Non-pigmented ciliary epithelial cell (primary cell): ENCODE results near the gene NOTCH4.
"Not testable (repeated sequence)": the region's sequence is repeated elsewhere in the genome, so short reads cannot be mapped to it uniquely, and the experiment has no call there.

Experiments used
- DNase-seq: peaks from one replicate; pipeline ENCODE4 v3.0.0-alpha.2; 2010; ENCODE audit warnings: low read depth

Gene NOTCH4

DNA sequence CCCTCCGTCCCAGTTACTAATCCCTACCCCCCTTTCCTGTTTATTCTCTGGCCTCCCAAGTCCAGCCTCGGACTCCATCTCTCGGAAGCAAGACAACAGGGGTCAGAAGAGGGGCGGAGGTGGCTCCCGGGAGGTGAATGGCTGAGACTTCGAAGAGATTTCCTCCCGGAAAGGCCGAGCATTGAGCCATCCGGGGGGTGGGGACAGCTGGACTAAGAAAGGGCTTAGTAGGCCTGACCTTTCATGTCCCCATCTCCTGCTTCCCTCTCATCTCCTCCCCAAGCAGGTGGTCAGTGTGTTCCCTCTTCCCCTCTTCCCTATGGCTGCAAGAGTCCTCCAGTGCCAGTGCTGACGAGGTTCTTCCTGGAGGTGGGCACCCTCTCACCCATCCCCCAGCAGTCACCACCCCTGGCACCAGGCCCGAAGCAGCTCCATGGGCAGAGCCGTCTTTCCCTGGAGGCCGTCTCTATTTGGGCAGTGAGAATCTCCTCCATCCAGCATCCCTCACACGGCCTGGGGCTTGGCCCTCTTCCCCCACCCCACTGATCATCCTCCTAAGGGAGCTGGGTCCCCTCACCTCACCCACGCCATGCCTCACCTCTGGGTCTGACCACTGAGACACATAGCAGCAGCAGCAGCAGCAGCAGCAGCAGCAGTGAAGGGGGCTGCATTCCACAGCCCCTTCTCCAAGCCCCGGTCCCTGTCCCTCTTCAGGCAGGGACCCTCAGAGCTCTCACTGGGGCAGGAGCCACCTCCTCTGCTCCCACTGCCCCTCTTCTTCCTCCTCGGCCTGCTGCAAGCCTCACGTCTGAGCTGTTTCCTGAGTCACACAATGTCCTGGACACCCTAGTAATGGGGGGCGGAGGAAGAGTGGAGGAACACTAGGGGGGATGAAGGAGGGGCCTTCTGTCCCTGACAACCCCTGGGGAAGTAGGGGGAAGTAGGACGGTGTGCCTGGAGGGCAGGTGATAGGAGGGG lies at the start of gene NOTCH4:
Gene NOTCH4 (minus strand): TSS at position 810 of the 978 bp plus-strand sequence. CDS start 139 bp downstream, at position 671.
- no peak for DNase-seq

GRCh38 chr6:32271429-32271828 lies 47.6 kb upstream of the NOTCH4 start:
- DNase-seq, result no peak

GRCh38 chr6:32268459-32268858 lies 44.6 kb upstream of the NOTCH4 start:
- not testable (repeated sequence) for DNase-seq

GRCh38 chr6:32267035-32267434 lies 43.2 kb upstream of the NOTCH4 start:
- DNase-seq, result no peak

DNA sequence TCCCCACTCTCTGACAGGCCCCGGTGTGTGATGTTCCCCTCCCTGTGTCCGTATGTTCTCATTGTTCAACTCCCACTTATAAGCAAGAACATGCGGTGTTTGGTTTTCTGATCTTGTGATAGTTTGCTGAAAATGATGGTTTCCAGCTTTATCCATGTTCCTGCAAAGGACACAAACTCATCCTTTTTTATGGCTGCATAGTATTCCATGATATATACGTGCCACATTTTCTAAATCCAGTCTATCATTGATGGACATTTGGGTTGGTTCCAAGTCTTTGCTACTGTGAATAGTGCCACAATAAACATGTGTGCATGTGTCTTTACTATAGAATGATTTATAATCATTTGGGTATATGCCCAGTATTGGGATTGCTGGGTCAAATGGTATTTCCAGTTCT lies 33.4 kb upstream of the NOTCH4 start:
- DNase-seq, result not testable (repeated sequence)

GRCh38 chr6:32255199-32256153 lies 31.6 kb upstream of the NOTCH4 start:
- DNase-seq, result peak; percentile 85

DNA sequence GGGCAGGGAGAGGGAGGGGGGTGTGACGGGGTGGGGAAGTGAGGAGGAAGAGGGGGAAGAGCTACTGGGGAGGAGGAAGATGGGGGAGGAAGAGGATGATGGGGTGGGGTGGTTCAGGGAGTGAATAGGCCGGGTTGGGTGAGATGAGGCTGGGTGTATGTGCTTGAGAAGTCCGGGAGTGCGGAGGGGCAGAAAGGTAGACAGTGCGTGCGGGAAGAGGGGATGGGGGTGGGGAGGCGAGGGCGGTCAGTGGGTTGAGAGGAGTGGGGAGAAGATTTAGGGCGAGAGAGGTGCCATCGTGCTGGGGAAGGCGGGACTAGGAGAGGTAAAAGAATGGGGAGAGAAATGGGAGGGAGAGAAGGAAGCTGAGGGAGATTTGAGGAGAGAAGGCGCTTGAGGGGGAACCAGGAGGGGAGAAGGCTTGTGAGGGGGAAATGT lies 30.9 kb upstream of the NOTCH4 start:
- no peak for DNase-seq

DNA sequence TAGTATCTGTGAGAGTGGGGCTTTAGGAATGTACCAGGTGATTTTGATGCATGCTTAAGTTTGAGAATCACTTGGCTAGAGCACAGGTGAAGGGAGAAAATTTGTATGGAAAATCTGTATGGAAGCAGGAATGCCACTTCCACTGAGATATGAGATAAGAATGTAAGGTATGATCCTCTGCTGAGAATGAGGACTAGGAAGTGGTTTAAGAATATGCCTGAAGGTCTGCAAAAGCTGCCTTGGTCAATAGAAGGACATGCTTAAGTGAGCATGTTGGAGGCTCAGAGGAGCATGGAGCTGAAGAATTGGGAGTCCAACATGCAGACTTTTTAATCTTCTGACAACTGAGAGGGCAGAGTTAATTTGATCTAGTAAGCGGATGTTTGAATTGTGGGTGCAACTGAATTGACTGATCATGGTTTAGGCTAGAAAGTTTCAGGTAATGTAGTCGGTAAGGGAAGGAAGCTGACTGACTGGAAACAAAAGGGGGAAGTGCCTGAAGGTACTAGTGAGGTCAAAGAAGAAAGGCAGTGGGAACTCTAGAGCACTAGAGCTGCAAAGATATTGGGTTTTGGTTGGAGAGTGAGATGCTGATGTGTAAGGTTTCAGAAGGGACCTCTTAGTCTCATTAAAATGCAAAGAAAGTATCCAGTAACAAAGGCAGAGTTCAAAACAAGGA lies 28.6 kb upstream of the NOTCH4 start:
- no peak for DNase-seq

DNA sequence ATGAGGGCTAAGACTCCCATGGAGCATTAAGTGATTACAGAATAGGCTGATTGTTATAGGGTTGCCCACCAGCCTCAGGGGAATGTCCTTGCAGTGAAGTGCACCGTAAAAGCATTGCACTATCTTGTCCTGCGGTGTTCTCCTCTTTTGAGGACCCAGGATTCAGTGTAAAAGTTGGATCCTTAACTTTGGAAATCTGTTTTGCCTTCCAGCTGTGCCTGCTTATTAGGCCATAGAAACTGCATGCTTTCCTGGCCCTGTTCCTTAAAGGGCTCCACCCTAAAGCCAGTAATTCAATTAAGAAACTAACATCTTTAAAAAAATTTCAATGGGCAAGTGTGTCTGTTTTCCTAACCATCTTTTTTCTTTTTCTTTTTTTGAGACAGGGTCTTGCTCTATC lies 25.4 kb upstream of the NOTCH4 start:
- DNase-seq, result no peak

GRCh38 chr6:32247401-32247800 lies 23.5 kb upstream of the NOTCH4 start:
- no peak for DNase-seq

DNA sequence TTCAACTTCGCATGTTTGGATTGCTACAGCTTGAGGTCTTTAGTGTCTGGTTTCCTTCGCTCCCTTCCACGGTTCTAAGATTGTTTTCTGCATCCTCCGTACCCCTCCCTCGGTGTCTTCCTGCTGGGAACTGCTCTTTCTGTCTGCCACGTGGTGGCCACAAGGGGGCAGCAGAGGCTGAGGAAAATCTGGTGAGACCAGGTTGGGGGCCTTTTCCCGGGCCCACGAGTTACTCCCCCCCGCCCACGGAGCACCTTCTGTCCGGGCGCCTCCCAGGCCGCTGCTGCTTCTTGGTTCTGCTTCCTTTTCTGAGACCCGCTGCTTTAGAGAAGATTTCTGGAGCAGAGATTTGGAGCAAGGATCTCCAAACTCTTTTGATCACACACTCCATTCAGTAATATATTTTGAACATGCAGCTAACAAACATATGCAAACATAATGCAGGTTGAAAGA lies 21.1 kb upstream of the NOTCH4 start:
- no peak for DNase-seq

DNA sequence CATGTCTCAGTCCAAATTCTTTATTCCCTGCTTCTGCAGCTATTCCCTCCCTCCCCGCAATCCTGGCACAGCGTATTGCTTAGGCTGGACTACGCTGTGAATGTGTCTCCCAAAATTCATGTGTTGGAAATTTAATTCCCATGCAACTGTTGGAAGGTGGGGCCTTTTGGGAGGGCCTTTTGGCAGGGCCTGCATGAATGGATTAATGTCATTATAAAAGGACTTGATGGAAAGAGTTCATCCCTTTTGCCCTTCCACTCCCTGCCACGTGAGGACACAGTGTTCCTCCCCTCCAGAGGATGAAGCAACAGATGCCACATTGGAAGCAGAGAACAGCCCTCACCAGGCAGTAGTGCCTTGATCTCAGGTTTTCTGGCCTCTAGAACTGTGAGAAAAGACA lies 20.4 kb upstream of the NOTCH4 start:
- DNase-seq, result no peak

- DNase-seq, result not testable (repeated sequence)
These were observed 18.5 kb upstream of the NOTCH4 start for GRCh38 chr6:32242318-32242813.

- no peak for DNase-seq
These were observed 16.8 kb upstream of the NOTCH4 start for GRCh38 chr6:32240686-32241085.

DNA sequence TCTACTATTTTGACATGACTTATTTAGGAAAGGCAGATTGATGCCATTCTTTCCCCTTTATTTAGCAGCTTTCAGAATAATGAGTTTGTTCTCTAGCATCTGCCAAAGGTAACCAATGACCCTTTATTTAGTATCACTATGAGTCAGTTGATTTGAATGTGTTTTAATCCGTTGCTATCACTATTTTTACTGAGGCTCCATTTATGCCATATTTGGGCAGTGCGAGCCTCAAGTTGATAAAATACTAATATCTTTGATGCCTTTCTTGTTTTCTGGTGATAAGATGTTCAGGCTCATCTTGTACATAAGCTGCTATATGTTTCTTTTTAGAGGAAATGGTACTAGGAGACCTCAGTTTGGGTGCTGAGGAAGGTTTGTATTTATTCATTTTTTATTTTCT lies 15.6 kb upstream of the NOTCH4 start:
- no peak for DNase-seq

DNA sequence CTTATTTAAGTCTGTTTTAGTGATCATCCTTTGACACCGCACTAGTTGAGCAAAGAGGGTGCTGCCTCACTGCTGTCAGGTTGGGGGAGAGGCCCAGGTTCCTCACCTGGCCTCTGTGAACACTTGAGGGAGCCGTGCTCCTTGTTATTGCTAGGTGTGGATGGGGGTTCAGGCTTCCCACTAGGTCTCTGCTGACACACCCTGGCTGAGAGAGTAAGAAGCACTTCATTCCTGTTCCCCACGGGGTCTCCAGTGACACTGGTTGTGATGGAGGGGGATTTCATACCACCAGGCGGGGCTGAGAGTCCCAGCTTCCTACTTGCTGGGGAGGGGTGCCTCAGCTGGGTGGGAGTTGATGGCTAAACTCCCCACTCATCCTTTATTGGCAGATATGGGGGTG lies 11.1 kb upstream of the NOTCH4 start:
- DNase-seq, result no peak

DNA sequence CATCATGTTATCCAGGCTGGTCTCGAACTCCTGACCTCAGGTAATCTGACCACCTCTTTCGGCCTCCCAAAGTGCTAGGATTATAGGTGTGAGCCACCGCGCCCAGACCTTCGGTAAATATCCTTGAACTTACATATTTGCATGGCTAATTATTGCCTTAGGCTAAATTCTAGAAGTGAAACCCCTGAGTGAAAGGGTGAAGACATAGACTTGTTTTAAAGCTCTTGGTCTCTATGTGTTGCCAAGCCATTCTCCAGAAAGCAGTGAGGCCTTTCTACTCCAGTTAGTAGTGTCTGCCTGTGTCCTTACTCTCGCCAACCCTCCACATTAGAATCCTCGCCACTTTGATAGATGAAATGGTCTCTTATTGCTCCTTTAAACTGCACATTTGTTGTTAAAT lies 2.6 kb upstream of the NOTCH4 start:
- no peak for DNase-seq

DNA sequence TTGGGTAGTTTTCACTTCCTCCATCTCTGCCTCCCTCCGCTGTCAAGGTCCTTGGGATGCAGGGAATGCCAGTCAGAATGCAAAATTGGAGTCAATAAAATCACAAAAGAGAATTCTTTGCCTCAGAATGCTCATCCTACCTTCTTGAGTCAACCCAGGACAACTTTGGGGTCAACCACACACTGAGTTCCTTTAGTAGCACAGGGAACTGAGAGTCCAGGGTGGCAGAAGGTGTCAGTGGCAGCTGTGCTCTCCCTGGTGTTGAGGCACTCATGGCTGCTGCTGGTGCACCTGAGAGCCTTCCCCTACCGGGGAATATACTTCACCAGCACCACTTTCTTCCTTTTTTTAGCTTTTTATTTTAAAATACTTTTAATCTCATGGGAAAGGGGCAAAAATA lies 829 bp upstream of the NOTCH4 start:
- DNase-seq, result no peak

DNA sequence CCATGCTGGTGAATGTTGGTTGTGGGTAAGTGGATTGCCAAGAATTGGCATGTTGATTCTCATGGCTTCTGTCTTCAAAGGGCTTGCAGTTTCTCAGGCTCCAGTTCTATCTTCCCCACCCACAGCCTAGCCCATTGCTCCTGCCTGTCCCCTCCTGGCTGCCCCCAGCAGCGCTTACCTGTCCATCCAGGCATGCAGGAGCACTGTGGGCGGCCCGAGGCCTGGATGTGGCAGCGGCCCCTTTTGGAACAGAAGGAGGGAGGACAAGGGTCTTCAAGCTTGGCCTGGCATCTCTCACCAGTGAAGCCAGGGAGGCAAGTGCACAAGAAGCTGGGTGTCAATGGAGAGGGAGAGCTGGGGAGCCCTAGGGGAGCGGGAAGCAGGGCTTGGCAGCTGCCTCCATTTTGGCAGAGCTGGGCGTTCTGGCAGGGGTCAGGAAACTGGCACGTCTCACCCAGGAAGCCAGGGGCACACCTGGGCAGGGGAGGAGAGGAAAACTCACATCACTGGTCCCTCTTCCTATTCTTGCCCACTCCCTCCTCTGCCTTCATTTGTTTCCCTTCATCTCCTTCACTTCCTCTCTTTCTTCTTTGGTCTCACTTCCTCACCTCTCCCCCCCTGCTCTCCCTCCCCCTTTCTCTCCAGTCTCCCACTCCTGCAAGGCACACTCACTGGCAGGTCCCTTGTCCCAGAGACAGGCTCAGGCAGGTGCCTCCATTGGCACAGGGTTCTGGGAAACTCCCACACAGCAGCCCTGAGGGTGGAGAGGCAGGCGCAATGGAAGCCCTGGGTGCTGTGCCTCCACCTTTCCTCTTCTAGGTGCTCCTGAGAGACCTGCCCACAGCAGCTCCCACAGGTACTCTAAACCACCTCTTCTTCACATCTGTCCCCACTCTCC lies 1.3 kb downstream of the NOTCH4 start:
- DNase-seq, result no peak

GRCh38 chr6:32220021-32220420 lies 3.8 kb downstream of the NOTCH4 start:
- no peak for DNase-seq

- no peak for DNase-seq
These were observed 5.7 kb downstream of the NOTCH4 start for GRCh38 chr6:32218167-32218566.
